Loucy (cell line): ENCODE results near the gene NAB2.
"Not testable (repeated sequence)": the region's sequence is repeated elsewhere in the genome, so short reads cannot be mapped to it uniquely, and the experiment has no call there.

Source experiments
- H2AFZ ChIP-seq: fragments of 200-600 bp; sonication (generic); 2 replicates; pipeline ENCODE4 v1.6.0; 2016; ENCODE audit warnings: antibody characterized with exemption, mild to moderate bottlenecking, low read length, moderate library complexity
- H3F3A ChIP-seq: fragments of 200-600 bp; 2 replicates; pipeline ENCODE4 v1.6.0; 2016; ENCODE audit warnings: antibody characterized with exemption, low read depth, mild to moderate bottlenecking
- H3K27me3 ChIP-seq: fragments of 200-600 bp; sonication (generic); 2 replicates; pipeline ENCODE4 v1.6.1; 2014; ENCODE audit warnings: low read length, mild to moderate bottlenecking; ENCODE audit not compliant: insufficient read depth, poor library complexity, severe bottlenecking
- H3K36me3 ChIP-seq: fragments of 200-600 bp; sonication (generic); 2 replicates; pipeline ENCODE4 v1.6.1; 2016; ENCODE audit warnings: low read length; ENCODE audit not compliant: insufficient read depth
- H3K4me1 ChIP-seq: fragments of 200-600 bp; sonication (generic); 2 replicates; pipeline ENCODE4 v1.5.1; 2014; ENCODE audit warnings: low read length, mild to moderate bottlenecking; ENCODE audit not compliant: insufficient read depth, poor library complexity, severe bottlenecking
- H3K4me2 ChIP-seq: fragments of 200-600 bp; sonication (generic); 2 replicates; pipeline ENCODE4 v1.6.0; 2014; ENCODE audit warnings: antibody characterized with exemption, low read length, low read depth, mild to moderate bottlenecking; ENCODE audit not compliant: poor library complexity, severe bottlenecking
- H3K4me3 ChIP-seq: fragments of 200-600 bp; sonication (generic); 2 replicates; pipeline ENCODE4 v1.5.1; 2014; ENCODE audit warnings: low read length, mild to moderate bottlenecking, mixed read lengths; ENCODE audit not compliant: poor library complexity, severe bottlenecking
- H3K79me2 ChIP-seq: fragments of 200-600 bp; sonication (generic); 2 replicates; pipeline ENCODE4 v1.6.1; 2014; ENCODE audit warnings: low read length; ENCODE audit not compliant: insufficient read depth
- H3K9ac ChIP-seq: fragments of 200-600 bp; sonication (generic); 2 replicates; pipeline ENCODE4 v1.6.0; 2014; ENCODE audit warnings: mild to moderate bottlenecking, low read depth, low read length, moderate library complexity; ENCODE audit not compliant: poor library complexity, severe bottlenecking
- H3K9me2 ChIP-seq: fragments of 200-600 bp; sonication (generic); replicated peaks from 2 replicates; pipeline ENCODE4 v1.6.1; 2016; ENCODE audit warnings: low read depth, low read length, mixed read lengths
- H3K9me3 ChIP-seq: fragments of 200-600 bp; sonication (generic); 2 replicates; pipeline ENCODE4 v1.6.1; 2014; ENCODE audit warnings: mild to moderate bottlenecking, antibody characterized with exemption, low read length, low read depth; ENCODE audit not compliant: insufficient read depth
- H4K20me1 ChIP-seq: fragments of 200-600 bp; sonication (generic); 2 replicates; pipeline ENCODE4 v1.6.0; 2014; ENCODE audit warnings: antibody characterized with exemption, low read length, mild to moderate bottlenecking; ENCODE audit not compliant: insufficient read depth, poor library complexity, severe bottlenecking
- CTCF ChIP-seq: fragments of 200-600 bp; sonication (generic); conservative IDR thresholded peaks from 2 replicates; pipeline ENCODE4 v1.5.1; 2014; ENCODE audit warnings: mild to moderate bottlenecking, antibody characterized with exemption, low read length
- EZH2phosphoT487 ChIP-seq: fragments of 200-600 bp; IDR thresholded peaks from 2 replicates; pipeline ENCODE4 v1.6.1; 2018; ENCODE audit warnings: antibody characterized with exemption, mild to moderate bottlenecking, moderate library complexity, borderline replicate concordance

The NAB2 gene

DNA sequence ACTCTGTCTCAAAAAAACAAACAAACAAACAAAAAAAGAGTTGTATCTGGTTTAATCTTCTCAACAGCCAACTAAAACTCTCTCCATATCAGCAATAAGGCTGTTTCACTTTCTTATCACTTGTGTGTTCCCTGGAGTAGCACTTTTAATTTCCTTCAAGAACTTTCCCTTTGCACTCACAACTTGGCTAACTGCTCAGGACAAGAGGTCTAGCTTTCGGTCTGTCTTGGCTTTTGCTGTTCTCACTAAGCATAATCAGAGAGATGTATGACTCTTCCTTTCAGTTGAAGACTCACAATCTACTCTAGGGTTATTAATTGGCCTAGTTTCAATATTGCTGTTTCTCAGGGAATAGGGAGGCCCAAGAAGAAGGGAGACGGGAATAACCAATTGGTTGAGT, 22.7 kb upstream of the NAB2 start:
- Histone ChIP-seq H3K4me3 (no peak overlapping the region), H3K79me2 (no peaks in the 10 kb centered on the region), H2AFZ (no peak overlapping the region), H3F3A (peaks cover 3% of the 10 kb centered on the region; the same call in 1 of the 2 replicates), H4K20me1 (no peaks in the 10 kb centered on the region), H3K9me2 (no peaks in the 10 kb centered on the region), H3K27me3 (no peaks in the 10 kb centered on the region), H3K36me3 (peaks cover 44% of the 10 kb centered on the region; the same call in 1 of the 2 replicates), H3K4me1 (no peaks in the 10 kb centered on the region), H3K9me3 (no peaks in the 10 kb centered on the region), H3K4me2 (no peak overlapping the region), H3K9ac (no peak overlapping the region)
- TF ChIP-seq EZH2phosphoT487 (no peak), CTCF (no peak)

DNA sequence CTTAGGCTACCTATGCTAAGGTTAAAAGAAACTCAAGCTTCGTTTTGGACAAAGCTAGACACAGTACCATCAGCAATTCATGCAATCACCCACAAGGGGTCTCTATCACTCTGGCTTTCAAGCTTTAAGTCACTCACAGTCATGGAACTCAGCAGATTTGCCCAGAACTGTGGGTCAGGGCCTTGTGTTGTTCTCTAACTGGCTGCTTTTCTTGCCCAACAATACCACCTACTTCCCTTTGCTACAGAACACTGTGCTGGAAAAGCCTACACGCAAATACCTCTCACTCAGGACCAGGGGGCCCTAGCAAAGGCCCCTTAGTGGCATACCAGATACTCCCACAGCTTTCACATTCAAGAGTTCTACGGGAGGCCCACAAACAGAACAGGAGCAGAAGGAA, 19.4 kb upstream of the NAB2 start:
- H3K36me3 ChIP-seq: peaks cover 48% of the 10 kb centered on the region; the same call in 1 of the 2 replicates

DNA sequence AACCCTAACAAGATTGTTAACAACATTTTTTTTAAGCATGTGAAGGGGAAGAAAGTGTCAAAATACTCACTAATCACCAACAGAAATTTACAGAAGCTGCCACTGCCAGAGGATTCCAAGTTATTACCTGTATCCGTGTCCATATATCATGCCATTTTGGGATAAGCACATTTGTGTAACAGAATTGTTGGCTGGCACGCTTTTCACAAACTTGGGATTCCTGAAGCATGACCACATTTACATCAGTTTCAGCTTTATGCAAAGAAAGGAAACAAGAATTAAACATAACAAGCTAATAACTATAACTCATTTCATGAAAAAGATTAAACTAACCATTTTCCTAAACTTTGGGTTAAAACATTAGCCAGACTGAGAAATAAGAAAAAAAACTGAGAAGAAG, 16.3 kb upstream of the NAB2 start:
- Histone ChIP-seq H3K4me2 (no peak overlapping the region), H3K9ac (no peak overlapping the region), H4K20me1 (peaks cover 4% of the 10 kb centered on the region), H2AFZ (no peak overlapping the region), H3K9me3 (no peaks in the 10 kb centered on the region), H3F3A (0 out of 2 replicates have a peak, but pooled peaks cover 3% of the 10 kb centered on the region), H3K79me2 (peaks cover 38% of the 10 kb centered on the region), H3K36me3 (peaks cover 42% of the 10 kb centered on the region; the same call in 1 of the 2 replicates), H3K27me3 (no peaks in the 10 kb centered on the region), H3K9me2 (no peaks in the 10 kb centered on the region), H3K4me1 (no peaks in the 10 kb centered on the region), H3K4me3 (no peak overlapping the region)
- TF ChIP-seq CTCF (no peak), EZH2phosphoT487 (no peak)

More for the DNA sequence above, 19.4 kb upstream of the NAB2 start:
- Histone ChIP-seq H3K9me3 (no peaks in the 10 kb centered on the region), H3K4me3 (no peak overlapping the region), H2AFZ (no peak overlapping the region), H3F3A (0 out of 2 replicates have a peak, but pooled peaks cover 3% of the 10 kb centered on the region), H3K4me1 (no peaks in the 10 kb centered on the region), H3K9ac (no peak overlapping the region), H3K79me2 (peaks cover 15% of the 10 kb centered on the region), H3K27me3 (no peaks in the 10 kb centered on the region), H3K4me2 (no peak overlapping the region), H4K20me1 (no peaks in the 10 kb centered on the region), H3K9me2 (no peaks in the 10 kb centered on the region)
- peak; percentile 95 for TF ChIP-seq CTCF
- no peak for TF ChIP-seq EZH2phosphoT487

GRCh38 chr12:57073566-57074450, 15.1 kb upstream of the NAB2 start:
- not testable (repeated sequence) for H3K9me2 ChIP-seq, H3K9ac ChIP-seq, H4K20me1 ChIP-seq, H3K4me3 ChIP-seq, H3K27me3 ChIP-seq, H3K4me1 ChIP-seq, H2AFZ ChIP-seq, H3F3A ChIP-seq, H3K9me3 ChIP-seq
- Histone ChIP-seq H3K4me2 (peak overlapping the region; percentile 12), H3K36me3 (peaks cover 32% of the 10 kb centered on the region; the same call in 1 of the 2 replicates), H3K79me2 (peaks cover 39% of the 10 kb centered on the region)
